HG03460 (cell line): ENCODE measurements around the gene LAMTOR1.
"Not testable (repeated sequence)": the region's sequence is repeated elsewhere in the genome, so short reads cannot be mapped to it uniquely, and the experiment has no call there.

Experiments used
- ATAC-seq: cut with Tn5 transposase; IDR thresholded peaks from one replicate; pipeline ENCODE4 v1.9.1; 2021; ENCODE audit not compliant: unreplicated experiment

Gene LAMTOR1

DNA sequence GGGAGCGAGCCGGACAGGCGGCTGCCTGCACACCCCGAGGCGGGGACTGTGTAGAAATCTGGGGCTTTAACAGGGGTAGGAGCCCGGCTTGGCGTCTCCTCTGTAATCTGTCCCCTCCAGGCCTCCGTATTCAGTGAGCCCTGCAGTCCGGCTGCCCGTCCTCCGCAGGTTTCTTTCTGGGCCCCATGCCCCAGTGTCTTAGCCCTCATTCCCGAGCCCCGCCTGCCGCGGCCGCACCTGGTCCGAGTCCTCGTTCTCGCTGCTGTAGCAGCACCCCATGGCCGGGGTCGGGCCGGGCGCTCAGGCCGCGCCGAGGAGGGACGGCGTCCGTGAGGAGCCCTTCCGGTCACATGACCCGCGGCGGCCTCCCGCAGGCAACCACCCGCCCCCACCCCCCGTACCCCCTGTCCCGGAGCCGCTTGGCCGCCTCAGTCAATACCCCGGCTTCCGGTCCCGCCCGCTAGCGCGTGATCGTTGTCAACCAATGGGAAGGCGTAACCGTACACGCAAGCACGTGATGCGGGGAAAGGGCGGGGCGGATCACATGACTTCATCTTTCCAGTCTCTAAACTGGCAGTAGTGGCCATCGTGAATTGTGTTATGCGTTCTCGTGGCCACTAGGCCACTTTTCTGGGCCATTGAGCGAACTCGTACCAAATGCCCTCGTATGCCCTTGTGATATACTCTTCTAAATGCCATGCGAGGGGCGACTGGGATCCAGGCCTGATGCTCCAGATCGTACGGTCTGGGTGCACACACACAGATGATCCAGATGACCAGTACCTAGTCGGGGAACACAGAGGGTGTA lies at the start of gene LAMTOR1:
Gene LAMTOR1 (minus strand): TSS at position 352 of the 808 bp plus-strand sequence. CDS start 73 bp downstream, at position 279.
- ATAC-seq: peak; percentile 90

DNA sequence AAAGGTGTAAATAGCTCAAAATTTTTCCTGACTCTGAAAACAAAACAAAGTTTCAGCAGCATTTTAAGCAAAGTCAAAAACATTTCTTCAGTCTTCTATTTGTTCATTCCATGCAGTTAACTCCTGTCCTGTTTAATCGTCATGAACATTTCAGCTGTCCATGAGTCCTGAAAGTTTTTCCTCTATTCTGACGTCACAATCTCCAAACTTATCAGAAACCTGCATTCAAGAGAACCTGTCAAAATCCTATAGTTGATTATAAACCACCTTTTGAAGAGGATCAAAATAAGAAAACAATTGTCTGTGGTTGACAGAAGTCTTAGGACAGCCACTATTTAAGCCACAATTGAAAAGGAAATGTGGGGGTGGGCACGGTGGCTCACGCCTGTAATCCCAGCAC lies 47.8 kb upstream of the LAMTOR1 start:
- no peak for ATAC-seq

DNA sequence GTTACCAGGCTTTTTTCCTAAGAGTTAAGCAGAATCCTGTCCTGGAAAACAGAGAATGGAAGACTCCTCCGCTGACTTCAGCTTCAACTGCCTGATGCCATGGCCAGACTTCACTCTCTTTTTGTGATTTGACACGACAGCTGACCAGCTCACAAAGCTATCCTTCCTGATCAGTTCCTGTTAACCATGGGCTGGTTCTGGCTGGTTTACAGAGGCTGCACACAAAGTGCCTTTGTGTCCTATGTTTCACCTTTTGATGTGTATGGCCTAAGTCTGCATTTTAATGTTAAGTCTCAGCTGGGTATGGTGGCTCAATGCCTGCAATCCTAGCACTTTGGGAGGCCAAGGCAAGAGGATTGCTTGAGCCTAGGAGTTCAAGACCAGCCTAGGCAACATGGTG lies 43.5 kb upstream of the LAMTOR1 start:
- ATAC-seq: no peak

DNA sequence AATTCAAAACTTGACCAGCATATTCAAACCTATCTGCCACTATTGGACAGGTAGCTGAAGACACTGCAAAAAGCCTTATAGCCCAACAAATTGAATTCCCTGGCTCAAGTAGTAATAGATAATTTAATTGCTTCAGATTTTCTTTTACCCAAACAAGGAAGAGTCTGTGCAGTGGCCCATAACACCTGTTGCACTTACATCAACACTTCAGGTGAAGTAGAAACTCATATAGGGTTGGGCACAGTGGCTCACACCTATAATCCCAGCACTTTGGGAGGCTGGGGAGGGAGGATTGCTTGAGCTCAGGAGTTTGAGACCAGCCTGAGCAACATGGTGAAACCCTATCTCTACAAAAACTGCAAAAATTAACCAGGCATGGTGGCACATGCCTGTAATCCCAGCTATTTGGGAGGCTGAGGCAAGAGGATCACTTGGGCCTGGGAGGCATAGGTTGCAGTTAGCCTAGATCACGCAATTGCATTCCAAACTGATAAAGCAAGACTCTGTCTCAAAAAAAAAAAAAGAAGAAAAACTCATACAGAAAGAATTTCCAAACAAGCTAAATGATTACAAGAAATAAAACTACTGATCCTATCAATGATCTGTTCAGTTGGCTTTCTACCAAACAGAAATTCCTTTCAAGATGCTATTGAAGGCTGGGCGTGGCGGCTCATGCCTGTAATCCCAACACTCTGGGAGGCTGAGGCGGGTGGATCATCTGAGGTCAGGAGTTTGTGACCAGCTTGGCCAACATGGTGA lies 41.9 kb upstream of the LAMTOR1 start:
- ATAC-seq: no peak

DNA sequence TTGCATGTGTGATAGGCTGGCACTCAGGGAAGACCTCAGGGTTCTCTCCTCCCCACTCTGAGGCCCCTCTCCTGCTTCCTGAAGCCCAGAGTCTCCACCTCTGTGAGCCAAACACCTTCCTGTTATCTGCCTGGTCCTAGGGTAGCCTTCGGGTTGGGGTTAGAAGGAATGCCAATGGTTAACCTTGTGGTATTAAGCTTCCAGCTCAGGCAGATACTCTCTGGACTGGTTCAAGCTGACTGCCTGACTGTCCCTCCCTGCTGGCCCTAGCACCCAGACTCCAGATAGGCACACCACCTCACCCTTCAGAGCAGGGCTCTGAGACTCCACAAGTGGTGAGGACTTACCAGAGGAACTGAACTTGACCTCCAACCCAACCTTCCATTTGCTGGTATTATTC lies 39.4 kb upstream of the LAMTOR1 start:
- not testable (repeated sequence) for ATAC-seq

DNA sequence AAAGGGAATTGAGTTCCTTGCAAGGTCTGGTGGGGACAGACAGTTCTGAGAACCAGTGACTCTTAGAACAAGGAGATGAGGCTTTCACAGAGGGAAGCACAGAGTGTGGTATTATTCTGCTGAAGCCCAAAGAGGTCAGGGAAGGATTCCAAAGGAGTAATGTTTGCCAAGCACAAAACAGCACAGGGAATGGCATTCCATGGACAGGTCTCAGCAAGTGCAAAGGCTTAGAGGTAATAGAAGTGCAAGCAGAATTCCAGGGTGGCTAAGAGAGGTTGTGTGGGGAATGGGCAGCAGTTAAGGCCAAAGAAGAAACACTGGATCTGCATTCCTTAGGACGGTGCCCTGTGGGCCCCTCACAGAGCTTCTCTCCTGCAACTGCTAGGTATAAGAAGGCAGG lies 39.0 kb upstream of the LAMTOR1 start:
- ATAC-seq: not testable (repeated sequence)

DNA sequence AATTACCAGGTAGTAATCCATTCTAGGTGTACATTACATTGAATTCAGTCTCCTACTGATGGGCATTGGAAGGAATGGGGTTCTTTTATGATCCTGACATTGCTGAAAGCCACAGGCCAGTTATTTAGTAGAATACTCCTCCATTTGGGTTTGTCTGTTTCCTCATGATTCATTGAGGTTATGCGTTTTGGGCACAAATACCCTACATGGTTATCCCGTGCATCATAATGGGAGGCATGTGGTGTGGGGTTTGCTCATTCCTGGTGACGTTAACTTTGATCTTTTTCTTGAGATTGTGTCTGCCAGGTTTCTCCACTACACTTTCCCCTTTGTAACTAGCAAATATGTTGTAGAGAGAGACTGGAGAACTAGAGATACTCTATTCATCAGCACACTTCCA lies 38.0 kb upstream of the LAMTOR1 start:
- no peak for ATAC-seq

DNA sequence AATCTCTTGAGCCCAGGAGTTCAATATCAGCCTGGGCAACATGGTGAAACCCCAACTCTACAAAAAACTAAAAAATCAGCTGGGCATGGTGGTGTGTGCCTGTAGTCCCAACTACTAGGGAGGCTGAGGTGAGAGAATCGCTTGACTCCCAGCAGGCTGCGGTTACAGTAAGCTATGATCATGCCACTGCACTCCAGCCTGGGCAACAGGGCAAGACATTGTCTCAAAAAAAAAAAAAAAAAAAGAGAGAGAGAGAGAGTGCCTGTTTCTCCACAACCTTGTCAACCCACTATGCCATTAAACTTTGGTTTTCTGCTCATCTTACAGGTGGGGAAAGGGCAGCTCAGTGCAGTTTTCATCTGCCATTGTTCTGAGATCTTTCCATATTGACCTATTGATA lies 37.6 kb upstream of the LAMTOR1 start:
- ATAC-seq: no peak

DNA sequence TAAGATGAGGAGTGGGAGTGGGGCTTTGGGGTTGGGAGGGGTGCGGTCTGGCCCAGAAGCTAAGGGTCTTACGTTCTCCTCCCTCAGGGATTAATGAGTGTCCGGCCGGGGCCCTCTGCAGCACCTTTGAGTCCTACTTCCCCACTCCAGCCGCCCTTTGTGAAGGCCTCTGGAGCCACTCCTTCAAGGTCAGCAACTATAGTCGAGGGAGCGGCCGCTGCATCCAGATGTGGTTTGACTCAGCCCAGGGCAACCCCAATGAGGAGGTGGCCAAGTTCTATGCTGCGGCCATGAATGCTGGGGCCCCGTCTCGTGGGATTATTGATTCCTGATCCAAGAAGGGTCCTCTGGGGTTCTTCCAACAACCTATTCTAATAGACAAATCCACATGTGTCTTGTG lies 36.4 kb upstream of the LAMTOR1 start:
- no peak for ATAC-seq

DNA sequence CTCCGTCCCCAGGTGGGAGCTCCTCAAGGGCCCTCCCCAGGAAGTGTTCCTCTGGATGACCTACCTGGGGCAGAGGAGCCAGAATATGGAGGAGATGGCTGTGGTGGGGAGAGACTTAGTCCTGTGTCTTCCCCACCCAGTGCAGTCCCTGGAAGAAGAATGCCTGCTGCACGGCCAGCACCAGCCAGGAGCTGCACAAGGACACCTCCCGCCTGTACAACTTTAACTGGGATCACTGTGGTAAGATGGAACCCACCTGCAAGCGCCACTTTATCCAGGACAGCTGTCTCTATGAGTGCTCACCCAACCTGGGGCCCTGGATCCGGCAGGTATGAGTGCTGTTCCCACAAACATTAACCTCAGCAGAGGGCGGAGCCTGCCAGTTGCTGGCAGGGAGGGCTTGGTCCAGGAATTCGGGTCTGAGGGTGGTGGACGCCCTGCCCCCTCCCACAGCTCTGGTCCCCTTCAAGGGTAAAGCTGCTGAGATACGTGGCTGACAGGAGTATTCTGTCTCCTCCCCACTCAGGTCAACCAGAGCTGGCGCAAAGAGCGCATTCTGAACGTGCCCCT lies 35.8 kb upstream of the LAMTOR1 start:
- no peak for ATAC-seq

DNA sequence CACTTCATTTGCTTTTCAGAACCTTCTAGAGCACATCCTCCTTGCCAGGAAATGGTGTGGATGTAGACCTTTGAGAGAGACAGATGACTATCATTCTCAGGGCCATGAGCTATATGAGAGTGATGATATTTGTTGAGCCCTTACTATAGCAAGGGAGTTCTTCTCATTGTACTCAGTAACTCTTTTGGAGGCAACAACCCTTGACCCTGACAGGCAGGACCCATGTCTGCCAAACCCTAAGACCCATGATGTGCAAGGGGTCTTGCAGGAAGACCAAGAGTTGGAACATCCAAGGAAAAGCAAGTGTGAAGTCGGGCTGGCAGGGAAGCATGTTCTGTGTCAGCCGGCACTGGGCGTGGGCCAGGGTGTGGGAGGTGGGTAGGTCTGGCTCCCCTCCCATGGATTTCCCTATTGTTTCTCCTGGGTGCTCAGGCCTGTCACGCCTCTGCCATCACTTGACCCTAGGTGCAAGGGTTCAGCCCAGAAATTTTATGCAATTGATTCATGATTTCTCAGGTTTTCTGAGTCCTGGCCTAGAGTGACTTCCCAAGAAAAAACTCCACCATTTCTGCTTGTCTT lies 33.7 kb upstream of the LAMTOR1 start:
- no peak for ATAC-seq

DNA sequence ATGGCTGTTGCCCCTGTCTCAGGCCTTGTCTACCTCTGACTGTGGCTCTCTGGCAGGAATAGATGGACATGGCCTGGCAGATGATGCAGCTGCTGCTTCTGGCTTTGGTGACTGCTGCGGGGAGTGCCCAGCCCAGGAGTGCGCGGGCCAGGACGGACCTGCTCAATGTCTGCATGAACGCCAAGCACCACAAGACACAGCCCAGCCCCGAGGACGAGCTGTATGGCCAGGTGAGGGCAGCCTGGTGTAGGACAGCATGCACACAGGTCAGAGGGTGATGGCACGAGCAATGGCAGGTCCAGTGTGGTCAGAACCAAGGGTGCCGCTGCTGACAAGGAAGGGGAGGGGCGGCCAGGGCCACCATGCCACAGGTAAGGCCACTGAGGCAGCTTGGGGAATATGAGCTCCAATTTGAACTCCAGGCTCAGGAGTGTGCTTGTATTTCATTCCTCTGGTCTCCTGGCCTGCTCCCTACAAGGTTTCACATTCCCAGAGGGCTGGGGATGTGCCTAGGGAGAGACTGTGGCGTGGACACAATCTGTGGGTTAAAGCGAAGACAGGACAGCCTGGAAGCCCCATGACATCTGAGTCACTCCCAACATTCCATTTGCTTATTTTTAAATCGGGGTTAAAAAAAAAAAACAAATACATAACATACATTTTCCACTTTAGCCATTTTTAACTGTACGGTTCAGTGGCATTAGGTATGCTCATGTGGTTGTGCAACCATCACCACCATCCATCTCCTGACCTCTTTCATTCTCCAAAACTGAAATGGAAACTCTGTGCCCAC lies 33.0 kb upstream of the LAMTOR1 start:
- no peak for ATAC-seq

DNA sequence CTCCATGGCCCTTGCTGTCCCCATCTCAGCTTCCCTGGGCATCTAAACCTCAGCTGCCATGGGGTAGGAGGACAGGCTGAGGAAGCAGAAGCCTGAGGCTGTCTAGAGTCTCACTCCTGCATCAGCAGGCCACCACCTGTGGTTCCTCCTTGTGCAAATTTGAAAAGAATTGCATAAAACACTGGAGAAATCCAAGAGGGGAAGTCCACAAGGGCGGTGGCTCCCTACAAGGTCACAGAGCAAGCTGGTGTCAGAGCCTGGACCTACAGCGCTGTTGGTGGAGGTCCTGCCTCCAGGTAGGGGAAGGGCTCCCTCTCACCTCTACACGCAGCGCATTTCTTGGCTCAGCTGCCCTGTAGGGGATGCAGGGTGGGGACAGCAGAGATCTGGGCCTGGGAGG lies 32.4 kb upstream of the LAMTOR1 start, which contains the start of gene FOLR3:
Gene FOLR3 (plus strand): TSS at position 253 of the 400 bp plus-strand sequence. CDS start 228 bp downstream, outside the sequence.
- not testable (repeated sequence) for ATAC-seq

DNA sequence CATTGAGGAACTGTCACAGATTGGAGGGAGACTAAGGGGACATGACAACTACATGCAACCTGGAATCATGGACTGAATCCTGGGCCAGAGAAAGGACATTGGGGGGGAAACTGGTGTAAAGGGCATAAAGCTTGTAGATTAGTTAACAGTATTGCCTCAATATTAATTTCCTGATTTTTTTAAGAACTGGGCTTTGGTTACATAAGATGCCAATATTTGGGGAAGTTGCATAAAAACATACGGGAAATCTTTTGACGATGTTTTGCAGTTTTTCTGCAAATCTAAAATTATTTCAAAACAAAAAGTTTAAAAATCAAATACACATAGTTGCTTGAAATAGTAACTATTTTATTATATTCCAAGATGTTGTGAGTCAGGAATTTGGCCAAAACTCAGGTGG lies 29.5 kb upstream of the LAMTOR1 start:
- ATAC-seq: no peak

DNA sequence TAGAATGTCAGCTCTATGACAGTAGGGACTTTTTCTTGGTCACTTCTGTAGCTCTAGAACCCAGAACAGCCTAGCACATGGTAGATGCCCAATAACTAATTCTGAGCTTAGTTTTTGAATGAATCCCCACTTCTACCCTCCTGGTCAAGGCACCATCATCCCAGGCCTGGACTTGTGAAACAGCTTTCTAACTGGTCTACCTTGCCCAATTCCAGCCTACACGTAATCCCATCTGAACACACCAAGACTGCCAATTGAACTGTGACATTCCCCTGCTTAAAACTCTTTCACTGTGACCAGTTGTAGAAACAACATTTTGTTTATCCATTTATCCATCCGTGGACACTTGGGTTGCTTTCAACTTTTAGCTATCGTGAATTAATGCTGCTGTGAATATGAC lies 26.3 kb upstream of the LAMTOR1 start:
- no peak for ATAC-seq

DNA sequence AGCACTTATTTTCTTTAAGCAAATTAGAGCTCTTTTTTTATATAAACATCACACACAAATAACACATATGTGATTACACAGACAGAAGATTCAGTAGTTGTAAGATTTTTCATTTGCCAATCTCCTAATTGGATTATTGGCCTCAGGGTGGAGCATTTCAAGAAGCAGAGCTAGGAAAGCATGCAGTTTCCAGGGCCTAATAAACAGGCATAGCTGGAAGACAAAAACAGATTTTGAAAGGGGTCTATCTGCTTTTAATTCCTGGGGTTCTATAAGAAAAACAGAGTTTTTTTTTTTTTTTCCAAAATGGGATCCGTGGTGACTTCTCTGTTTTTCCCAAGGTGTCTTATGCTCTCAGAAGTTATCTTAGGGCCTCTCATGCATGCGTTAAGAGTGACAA lies 24.8 kb upstream of the LAMTOR1 start:
- no peak for ATAC-seq

DNA sequence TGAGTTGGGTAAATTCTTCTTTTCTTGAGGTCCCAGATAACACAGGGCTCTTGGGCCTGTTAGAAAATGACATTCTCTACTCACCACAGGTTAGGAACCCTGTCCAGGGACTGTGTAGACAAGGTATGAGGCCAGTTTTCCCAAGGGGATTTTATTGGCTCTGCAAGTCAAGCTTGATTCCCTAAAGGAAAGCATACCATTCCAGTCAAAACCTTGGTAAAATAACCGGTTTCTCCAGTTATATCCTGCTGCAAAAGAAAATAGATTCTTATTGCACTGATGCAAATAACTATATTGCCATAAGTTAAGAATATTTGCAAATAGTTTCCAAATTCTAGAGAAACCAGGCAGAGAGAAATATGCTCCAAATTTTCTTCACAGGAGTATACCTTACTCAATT lies 22.9 kb upstream of the LAMTOR1 start:
- no peak for ATAC-seq

DNA sequence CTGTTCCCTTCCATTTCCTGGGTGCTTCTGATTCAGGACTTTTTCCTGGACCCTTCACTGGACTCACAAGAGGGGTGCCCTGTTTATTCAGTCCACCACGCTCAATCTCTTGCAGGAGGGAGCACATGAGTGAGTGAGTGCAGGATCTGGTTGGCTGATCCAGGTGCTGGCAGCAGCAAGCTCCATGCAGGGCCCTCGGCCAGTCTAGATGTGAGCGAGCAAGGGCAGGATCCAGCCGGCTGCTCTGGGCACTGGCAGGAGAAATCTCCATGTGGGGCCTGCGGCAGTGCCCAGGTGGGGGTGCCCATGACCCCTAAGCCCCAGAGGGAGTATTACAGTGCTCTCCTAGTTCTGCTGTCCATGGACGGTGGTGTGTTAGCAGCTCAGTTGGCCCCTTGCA lies 20.9 kb upstream of the LAMTOR1 start:
- ATAC-seq: no peak

DNA sequence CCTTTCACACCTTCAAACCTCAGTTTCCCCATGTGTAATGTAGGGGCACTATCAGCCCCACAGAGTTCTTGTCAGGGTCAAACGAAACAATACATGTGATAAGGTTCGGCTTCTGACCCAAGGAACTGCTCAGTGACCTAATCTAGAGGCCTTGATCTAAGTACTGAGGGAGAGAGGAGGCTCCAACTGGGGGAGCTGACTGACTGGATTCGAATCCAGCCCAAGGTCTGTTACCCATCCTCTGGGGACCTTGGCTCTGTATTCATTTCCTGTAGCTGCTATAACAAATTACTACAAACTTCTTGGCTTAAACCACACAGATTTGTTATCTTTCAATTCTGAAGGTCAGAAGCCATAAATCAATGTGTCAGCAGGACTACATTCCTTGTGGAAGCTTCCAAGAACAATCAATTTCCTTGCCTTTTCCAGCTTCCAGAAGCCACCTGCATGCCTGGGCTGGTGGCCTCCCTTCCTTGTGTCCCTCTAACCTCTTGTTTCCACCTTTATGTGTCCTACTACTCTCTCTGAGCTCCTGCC lies 20.1 kb upstream of the LAMTOR1 start:
- no peak for ATAC-seq

DNA sequence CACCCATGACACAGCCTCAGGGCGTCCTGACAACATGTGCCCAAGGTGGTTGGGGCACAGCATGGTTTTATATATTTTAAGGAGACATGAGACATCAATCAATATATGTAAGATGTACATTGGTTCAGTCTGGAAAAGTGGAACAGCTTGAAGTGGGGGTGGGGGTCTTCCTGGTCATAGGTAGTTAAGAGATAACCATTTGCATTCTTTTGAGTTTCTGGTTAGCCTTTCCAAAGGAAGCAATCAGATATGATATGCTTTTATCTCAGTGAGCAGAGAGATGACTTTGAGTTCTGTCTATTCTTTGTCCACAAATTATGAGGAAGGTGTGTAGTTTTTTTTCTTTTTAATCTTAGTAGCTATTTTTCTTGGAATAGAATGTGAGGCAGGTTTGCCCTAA lies 19.5 kb upstream of the LAMTOR1 start:
- ATAC-seq: no peak
